ENCODE data around the gene TUBA1B.
A peak's percentile ranks its signal among the peaks of the same experiment; 100 is the strongest.

TUBA1B gene

GRCh38 chr12:49126852-49127763 lies 4.1 kb downstream of the TUBA1B start:
- DNase-seq (ENCODE audit: low read depth), result no peak

DNA sequence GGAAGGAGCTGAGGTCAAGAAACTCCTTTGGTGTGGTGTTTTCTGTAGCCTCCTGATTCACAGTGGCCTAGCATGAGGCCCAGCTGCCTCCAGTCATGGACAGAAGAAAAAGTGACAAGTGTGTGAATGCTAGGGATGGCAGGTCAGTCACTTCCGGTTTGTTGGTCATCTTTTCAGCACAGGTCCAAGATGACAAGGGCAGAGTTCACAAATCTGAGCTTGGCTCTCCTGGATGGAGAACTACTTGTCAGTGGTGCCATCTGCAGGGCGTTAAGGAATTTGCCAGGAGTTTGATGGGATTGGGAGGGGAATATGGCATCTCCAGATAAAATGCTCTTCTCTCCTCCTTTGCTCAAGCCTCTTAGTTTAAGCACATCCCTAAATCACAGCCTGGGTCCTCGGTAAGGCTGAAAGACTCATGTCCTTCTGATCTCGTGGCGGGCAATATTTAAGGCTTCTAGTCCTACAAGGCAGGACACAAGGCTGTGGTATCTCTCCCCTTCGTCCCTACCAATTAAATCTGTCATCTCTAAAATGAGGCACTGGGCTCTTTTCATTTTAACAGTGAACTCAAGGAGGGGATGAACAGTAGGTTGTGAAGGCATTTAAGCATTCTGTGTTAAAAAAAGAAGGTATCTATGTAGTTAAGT lies 10.0 kb downstream of the TUBA1B start:
- peak; percentile 78 for DNase-seq (ENCODE audit: low read depth)

DNA sequence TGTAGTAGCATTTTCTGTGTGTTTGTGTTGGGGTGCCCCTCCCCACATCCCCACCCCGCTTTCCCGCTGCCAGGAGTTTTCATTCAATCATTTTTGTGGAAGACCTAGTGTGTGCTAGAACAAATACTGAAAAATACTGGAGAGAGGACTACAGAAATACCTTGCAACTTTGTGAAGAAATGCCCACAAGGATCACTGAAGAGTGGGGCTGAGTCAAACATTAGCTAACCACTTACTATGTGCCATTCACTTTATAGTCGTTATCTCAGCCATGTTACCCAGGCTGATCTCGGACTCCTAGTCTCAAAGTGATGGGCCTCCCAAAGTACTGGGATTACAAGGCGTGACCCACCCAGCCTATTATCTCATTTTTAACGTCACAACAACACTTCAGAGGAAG lies 20.0 kb downstream of the TUBA1B start:
- no peak for DNase-seq (ENCODE audit: low read depth)

DNA sequence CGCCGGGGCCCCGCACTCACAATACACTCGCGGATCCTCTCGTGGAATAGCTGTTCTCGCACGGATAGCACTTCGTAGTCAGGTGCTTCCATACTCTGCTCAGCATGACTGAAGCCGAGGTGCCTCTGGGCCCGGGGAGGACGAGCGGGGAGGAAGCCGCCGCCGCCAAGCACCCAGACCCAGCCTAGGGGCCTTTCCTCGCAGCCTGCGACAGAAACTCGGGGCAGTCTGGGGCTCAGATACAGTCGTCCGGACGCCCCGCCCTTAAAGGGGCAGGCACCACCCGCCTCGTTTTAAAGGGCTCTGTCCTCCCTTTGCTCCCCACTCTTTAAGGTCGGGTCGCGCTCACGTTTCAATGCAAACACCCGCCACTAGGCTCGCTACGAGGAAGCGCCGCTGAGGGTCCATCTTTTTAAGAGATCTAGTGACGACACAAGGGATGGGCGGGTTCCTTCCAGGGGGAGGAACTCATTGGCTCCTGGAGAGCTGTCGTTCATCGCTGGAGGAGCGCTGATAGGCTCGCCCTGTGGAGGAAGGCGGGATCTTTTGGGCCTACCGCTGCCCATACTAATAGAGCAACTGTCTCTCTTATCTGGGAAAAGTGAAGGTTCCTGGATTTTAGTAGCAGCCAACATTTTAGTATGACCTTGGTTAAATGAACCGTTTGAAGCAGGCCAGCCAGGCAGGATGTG lies 20.6 kb downstream of the TUBA1B start, which contains the start of gene LMBR1L:
Gene LMBR1L (minus strand): TSS at position 384 of the 692 bp plus-strand sequence. CDS start 292 bp downstream, at position 92.
- peak; percentile 99 for DNase-seq (ENCODE audit: low read depth)

- no peak for DNase-seq (ENCODE audit: low read depth)
These were observed 21.3 kb downstream of the TUBA1B start for GRCh38 chr12:49109641-49110463.

DNA sequence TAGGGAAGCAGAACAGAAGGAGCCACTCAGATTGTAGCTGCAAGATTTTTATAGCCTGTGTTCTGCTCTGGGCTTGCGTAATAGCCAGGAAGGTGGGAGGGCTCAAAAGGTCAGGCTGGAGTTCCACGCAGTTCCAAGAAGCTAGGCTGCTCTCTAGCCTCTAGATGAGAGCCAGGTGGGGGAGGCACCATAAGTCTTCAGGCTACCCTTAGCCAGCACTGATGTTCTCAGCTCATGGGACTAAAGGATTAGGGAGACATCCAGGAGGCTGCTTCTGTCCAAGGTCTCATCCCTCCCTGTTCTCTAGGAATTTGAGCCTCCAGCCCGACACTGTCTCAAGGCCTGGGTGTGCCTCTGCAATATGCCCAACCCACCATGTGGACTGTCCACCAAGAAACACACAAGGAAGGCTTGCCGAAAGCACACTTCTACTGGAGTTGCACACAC lies 22.2 kb downstream of the TUBA1B start:
- DNase-seq (ENCODE audit: low read depth), result peak; percentile 64

DNA sequence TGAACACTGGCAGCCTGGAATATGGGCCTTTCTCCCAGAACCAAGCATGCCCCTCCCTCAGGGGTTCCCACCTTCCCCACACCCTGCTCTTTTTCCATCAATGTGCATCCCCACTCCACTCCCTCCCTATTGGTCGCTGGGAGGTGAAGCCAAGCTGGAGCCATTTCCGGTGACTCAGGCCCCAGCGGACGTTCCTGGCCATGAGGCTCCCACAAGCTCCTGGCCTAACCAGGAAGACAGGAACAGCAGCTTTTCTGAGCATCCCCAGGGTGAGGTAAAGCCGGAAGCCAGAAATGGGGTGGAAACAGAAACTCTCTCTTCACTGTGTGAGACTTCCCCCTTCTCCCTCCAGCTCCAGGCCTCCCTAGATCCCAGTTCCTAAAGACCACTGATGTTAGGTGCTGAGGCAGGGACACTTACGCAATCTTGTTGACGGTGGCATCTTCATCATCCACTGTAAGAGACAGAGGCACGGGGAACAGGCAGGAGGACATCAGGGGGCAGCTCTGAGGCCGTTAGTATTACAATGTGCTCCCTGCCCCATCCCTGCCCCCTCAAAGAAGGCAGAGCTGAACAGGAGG lies 25.6 kb downstream of the TUBA1B start:
- peak; percentile 61 for DNase-seq (ENCODE audit: low read depth)

DNA sequence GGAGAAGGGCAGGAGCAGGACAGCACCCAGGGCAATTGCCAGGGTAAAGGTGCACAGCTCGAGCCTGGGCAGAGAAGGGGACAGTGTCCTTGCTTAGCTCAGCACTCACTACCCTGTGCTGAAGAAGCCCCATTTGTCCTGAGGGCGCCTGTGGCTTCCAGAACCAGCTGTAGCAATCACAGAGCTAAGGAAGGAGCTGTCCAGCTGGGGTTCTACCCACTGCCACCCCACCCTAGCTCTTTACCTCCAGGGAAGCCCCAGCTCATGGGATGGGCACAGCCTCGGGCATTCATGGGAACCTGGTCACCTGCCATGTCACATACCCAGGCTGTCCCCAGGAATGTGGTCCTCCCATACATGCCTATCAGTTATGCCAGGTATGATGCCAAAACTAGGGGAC lies 26.4 kb downstream of the TUBA1B start:
- no peak for DNase-seq (ENCODE audit: low read depth)

DNA sequence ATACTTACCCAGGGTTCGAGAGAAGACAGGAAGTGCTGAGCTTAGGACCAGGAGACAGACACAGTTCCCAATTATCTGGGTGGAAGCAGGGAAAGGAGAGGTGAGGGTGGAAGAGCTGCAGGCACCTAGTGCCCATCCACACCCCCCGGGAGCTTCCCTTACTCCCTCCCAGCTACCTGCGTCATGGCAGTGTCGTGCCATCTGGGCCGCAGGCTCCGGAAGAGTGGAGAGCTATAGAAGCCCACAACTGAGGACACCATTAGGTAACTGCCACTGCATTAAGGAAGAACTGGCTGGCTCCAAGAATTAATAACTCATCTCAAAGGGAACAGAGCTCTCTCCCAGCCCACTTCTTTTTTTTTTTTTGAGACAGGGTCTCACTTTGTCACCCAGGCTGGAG lies 30.8 kb downstream of the TUBA1B start:
- DNase-seq (ENCODE audit: low read depth), result no peak

DNA sequence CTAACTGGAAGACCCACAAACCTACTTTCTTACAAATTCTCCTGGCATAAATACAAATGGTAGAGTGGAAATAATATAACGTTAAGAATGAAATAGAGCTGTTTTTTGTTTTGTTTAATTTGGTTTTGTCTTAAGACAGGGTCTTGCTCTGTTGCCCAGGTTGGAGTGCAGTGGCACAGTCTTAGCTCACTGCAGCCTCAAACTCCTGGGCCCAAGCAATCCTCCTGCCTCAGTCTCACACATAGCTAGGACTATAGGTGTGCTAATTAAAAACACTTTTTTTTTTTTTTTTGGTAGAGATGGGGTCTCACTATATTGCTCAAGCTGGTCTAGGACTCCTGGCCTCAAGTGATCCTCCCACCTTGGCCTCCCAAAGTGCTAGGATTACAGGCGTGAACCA lies 32.5 kb downstream of the TUBA1B start:
- no peak for DNase-seq (ENCODE audit: low read depth)

GRCh38 chr12:49098035-49098451 lies 33.2 kb downstream of the TUBA1B start:
- peak; percentile 54 for DNase-seq (ENCODE audit: low read depth)

GRCh38 chr12:49097381-49097780 lies 33.8 kb downstream of the TUBA1B start:
- no peak for DNase-seq (ENCODE audit: low read depth)

DNA sequence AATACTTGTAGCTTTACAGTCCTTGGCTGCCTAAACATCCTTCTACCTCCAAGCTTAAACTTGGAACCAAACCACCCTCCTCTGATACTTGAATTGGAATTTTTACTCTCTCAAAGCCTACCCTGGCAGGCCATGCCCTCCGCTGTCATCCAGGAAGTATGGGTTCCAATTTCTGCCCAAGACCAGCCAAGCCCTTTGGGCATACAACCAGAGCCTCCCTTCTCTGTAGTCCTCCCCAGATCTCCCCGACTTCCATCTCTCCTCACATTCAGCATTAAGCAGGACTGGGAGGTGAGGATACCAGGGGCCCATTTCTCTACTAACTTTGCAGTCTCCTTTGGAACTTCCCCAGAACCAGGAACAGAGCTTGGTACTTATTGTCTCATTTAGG lies 36.2 kb downstream of the TUBA1B start:
- no peak for DNase-seq (ENCODE audit: low read depth)

DNA sequence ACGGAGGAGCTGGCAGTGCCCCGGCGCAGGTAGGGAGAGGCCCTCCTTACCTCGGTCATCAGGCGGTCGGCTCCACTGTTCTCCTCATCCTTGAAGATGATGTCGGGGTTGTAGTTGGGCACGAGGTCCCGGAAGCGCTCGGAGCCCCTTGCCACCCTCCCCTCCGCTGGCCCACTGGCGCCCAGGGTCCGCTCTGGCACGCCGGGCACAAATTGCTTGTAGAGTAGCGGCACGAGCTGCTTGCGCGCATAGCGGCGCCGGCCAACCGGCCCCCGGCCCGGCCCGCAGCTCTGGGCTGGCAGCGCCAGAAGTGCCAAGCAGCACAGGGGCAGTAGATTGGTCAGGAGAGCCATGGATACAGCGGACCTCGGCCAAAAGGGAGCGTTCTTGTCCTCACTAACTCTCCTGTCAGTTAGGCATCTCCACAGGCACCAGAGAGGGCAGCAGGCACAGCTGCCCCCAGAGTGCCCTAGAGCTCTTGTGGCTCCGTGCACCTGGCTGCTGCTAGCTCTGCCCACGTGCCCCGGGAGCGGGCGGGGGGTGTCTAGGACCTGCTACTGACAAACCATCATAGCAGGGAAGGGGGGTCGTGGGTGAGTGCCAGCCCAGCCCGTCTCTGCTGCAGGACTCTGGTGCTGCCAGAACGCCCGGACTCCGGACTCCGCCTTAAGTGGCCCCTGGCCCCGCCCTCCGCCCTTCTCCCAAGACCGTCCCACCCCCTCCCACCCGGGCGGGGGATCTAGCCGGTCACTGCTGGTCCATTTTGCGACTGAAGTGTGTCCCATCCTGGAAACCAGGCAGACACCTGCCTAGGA lies 36.8 kb downstream of the TUBA1B start, which contains the start of gene DHH:
Gene DHH (minus strand): TSS at position 642 of the 815 bp plus-strand sequence. CDS start 289 bp downstream, at position 353.
- DNase-seq (ENCODE audit: low read depth), result peak; percentile 27

DNA sequence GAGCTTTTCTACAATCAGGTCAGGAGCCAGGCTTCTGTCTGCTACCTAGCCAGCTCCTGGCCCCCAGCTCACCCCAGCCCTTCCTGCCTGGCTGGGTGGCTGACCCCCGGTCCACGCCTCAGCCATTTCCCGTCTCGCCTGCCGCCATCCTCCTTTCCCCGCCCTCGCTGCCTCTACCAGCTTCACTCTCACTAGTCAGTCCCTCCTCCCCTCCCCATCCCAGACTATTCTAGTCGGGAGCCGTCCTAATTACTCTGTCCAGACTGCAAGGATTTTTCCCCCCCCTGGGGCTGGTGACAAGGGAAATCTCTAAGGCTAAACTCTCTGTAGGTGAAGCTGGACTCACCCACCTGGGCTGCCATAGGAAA lies 37.4 kb downstream of the TUBA1B start:
- DNase-seq (ENCODE audit: low read depth), result peak; percentile 24

- no peak for DNase-seq (ENCODE audit: low read depth)
These were observed 38.3 kb downstream of the TUBA1B start for GRCh38 chr12:49092816-49093406.

GRCh38 chr12:49092086-49092815 lies 38.9 kb downstream of the TUBA1B start:
- DNase-seq (ENCODE audit: low read depth), result peak; percentile 69

DNA sequence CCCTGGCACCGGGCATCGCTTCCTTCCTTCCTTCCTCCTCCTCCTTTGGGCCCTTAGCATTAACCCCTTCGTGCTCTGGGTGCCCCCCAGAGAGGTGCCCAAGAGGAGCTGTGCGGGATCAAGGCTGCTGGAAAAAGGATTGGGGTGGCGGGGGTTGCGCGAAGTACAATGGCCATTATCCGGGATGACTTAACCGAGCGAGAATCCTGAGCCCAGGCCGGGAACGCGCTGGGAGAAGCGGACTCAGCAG lies 39.4 kb downstream of the TUBA1B start:
- DNase-seq (ENCODE audit: low read depth), result no peak

- DNase-seq (ENCODE audit: low read depth), result no peak
These were observed 39.9 kb downstream of the TUBA1B start for GRCh38 chr12:49091056-49091835.
